Type B pancreatic cell (in vitro differentiated cells): ENCODE measurements around the gene RBM26. TPM values are rescaled to one million over a fixed set of nuclear protein-coding genes. Genes with fewer than 3 reads are reported as not detected.

Experiments used
- DNase-seq: peaks from one replicate; pipeline ENCODE4 v3.0.0; 2021; ENCODE audit warnings: mixed read lengths; ENCODE audit not compliant: unreplicated experiment; ENCODE audit errors: extremely low spot score
- H3K27ac Mint-ChIP-seq: 2 replicates; pipeline ENCODE4 v1.8.0; 2021; ENCODE audit warnings: mild to moderate bottlenecking, mixed read lengths
- H3K27me3 Mint-ChIP-seq: 2 replicates; pipeline ENCODE4 v1.8.0; 2021; ENCODE audit warnings: mixed read lengths
- H3K36me3 Mint-ChIP-seq: 2 replicates; pipeline ENCODE4 v1.8.0; 2021; ENCODE audit warnings: mixed read lengths
- H3K4me1 Mint-ChIP-seq: one replicate; pipeline ENCODE4 v1.8.0; 2021; ENCODE audit warnings: mixed read lengths; ENCODE audit not compliant: unreplicated experiment
- H3K4me3 Mint-ChIP-seq: 2 replicates; pipeline ENCODE4 v1.8.0; 2021; ENCODE audit warnings: mild to moderate bottlenecking, mixed read lengths
- H3K9me3 Mint-ChIP-seq: 2 replicates; pipeline ENCODE4 v1.8.0; 2021; ENCODE audit warnings: mixed read lengths
- total RNA-seq: library from RNA; stranded (reverse); gene quantifications from 2 replicates; pipeline ENCODE4 v1.2.1, GENCODE V29; 2021; ENCODE audit warnings: low replicate concordance
- TF ChIP-seq, protein P1 (sequence below): fragments of 200-600 bp; sonication (generic); conservative IDR thresholded peaks from 2 replicates; pipeline ENCODE4 v1.5.0; 2021; ENCODE audit warnings: antibody characterized with exemption, mild to moderate bottlenecking

RBM26 gene
- total RNA-seq, 1 donor from 2014 or later, result 66.9 TPM

- TF ChIP-seq, protein P1, sequence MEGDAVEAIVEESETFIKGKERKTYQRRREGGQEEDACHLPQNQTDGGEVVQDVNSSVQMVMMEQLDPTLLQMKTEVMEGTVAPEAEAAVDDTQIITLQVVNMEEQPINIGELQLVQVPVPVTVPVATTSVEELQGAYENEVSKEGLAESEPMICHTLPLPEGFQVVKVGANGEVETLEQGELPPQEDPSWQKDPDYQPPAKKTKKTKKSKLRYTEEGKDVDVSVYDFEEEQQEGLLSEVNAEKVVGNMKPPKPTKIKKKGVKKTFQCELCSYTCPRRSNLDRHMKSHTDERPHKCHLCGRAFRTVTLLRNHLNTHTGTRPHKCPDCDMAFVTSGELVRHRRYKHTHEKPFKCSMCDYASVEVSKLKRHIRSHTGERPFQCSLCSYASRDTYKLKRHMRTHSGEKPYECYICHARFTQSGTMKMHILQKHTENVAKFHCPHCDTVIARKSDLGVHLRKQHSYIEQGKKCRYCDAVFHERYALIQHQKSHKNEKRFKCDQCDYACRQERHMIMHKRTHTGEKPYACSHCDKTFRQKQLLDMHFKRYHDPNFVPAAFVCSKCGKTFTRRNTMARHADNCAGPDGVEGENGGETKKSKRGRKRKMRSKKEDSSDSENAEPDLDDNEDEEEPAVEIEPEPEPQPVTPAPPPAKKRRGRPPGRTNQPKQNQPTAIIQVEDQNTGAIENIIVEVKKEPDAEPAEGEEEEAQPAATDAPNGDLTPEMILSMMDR, result no peak
- peaks cover 3% of the 10 kb centered on the region for H3K36me3 Mint-ChIP-seq
- no peaks in the 10 kb centered on the region for H3K4me1 Mint-ChIP-seq
- H3K9me3 Mint-ChIP-seq, result no peaks in the 10 kb centered on the region
- H3K27me3 Mint-ChIP-seq, result peaks cover 3% of the 10 kb centered on the region
- H3K4me3 Mint-ChIP-seq, result no peak overlapping the region
- no peak for DNase-seq
- no peak overlapping the region for H3K27ac Mint-ChIP-seq
Measured at GRCh38 chr13:79311386-79311785, 94.7 kb downstream of the RBM26 start.

DNA sequence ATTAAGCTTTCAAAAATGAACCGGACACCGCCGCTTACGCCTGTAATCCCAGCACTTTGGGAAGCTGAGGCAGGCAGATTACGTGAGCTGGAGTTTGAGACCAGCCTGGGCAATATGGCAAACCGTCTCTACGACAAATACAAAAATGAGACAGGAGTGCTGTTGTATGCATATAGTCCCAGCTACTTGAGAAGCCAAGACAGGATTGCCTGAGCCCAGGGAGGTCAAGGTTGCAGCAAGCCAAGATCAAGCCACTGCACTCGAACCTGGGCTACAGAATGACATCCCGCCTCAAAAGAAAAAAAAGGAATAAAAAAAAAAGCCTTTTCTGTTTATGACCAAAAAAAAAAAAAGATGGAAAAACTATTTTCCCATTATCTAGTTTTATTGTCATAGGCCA is 96.4 kb downstream of the RBM26 start:
- Mint-ChIP-seq H3K36me3 (peaks cover 3% of the 10 kb centered on the region), H3K27me3 (peaks cover 3% of the 10 kb centered on the region), H3K4me1 (no peaks in the 10 kb centered on the region), H3K4me3 (no peak overlapping the region), H3K27ac (no peak overlapping the region), H3K9me3 (no peaks in the 10 kb centered on the region)
- DNase-seq, result no peak
- TF ChIP-seq, protein P1, result no peak

DNA sequence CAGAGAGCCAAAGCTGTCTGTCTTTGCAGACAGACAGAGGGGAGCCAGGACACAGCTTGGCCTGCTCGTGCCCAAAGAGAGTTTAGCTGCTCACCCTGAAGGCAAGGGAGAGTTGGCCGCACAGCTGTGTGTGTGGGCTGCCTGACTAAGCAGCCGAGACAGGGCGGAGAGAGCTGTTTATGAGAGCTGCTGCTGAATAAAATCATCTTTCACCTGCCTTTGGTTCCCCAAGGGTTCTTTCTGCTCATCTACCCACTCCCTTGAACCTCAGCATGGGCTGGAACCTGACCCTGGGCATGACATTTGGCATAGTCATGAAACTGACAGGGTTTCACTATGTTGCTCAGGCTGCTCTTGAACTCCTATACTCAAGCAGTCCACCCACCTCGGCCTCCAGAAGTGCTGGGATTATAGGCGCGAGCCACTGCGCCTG is 98.2 kb downstream of the RBM26 start:
- peaks cover 3% of the 10 kb centered on the region for H3K27me3 Mint-ChIP-seq
- no peaks in the 10 kb centered on the region for H3K9me3 Mint-ChIP-seq
- no peak for DNase-seq
- TF ChIP-seq, protein P1, result no peak
- no peak overlapping the region for H3K4me3 Mint-ChIP-seq
- no peaks in the 10 kb centered on the region for H3K36me3 Mint-ChIP-seq
- no peaks in the 10 kb centered on the region for H3K4me1 Mint-ChIP-seq
- H3K27ac Mint-ChIP-seq, result no peak overlapping the region

DNA sequence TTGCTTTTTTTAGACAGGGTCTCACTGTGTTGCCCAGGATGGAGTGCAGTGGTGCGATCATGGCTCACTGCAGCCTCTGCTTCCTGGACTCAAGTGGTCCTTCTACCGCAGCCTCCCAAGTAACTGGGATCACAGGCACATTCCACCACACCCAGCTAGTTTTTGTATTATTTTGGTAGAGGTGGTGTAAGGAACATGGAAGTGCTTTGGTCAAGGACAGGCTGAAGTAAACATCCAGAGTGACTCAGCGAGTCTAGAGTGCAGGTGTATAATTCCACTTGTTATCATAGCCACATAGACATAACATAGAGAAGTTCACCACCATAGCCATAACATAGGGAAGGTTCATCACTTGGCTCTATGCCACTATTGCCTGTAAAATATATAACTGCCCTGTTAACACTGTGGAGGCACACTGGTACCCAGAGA is 98.6 kb downstream of the RBM26 start:
- TF ChIP-seq, protein P1, result no peak
- H3K36me3 Mint-ChIP-seq, result no peaks in the 10 kb centered on the region
- DNase-seq, result no peak
- H3K4me3 Mint-ChIP-seq, result no peak overlapping the region
- H3K4me1 Mint-ChIP-seq, result no peaks in the 10 kb centered on the region
- H3K27me3 Mint-ChIP-seq, result peaks cover 3% of the 10 kb centered on the region
- no peak overlapping the region for H3K27ac Mint-ChIP-seq
- no peaks in the 10 kb centered on the region for H3K9me3 Mint-ChIP-seq

DNA sequence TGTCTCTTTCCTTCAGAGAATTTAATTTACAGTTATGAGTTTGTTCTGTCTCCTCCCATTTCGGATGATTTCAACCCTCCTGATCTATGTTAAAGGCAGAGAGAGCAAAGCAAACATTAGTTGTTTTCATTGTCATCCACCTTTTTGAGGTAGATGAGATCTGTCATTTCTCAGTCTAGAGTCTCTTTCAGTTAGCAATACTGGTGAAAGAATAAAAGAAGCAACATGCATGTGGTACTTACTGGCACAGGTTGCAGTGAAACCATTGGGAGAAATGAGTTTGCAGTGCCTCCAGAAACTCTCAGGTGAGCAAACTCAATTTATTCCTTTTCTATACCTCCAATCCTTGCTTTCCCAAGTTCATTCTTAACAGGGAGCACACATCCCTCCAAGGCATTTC is 99.4 kb downstream of the RBM26 start:
- DNase-seq, result no peak
- Mint-ChIP-seq H3K4me3 (no peak overlapping the region), H3K36me3 (no peaks in the 10 kb centered on the region), H3K4me1 (no peaks in the 10 kb centered on the region), H3K9me3 (no peaks in the 10 kb centered on the region), H3K27ac (no peak overlapping the region), H3K27me3 (peaks cover 3% of the 10 kb centered on the region)
- TF ChIP-seq, protein P1, result no peak

DNA sequence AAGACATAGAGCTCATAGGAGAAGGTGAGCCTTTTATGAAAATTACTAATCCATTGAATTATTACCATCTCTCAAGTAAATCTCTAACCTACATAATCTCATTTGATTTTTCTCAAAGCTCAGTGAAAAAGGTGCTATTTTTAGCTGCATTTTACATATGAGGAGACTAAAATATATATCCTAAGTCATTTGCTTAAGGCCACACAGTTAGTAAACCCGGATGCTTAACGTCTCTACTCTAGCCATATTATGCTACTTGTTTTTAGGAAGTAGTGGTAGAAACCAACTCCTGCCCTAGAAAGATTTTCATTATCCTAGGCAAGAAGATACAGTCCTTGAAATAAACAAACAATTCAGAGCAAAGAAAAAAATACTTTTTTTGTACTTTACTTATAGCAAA is 108.9 kb downstream of the RBM26 start:
- no peak for DNase-seq

More for the DNA sequence above, 108.9 kb downstream of the RBM26 start:
- H3K4me3 Mint-ChIP-seq, result no peak overlapping the region
- H3K27me3 Mint-ChIP-seq, result peaks cover 4% of the 10 kb centered on the region
- H3K9me3 Mint-ChIP-seq, result no peaks in the 10 kb centered on the region
- no peaks in the 10 kb centered on the region for H3K36me3 Mint-ChIP-seq
- no peak overlapping the region for H3K27ac Mint-ChIP-seq
- no peaks in the 10 kb centered on the region for H3K4me1 Mint-ChIP-seq
- TF ChIP-seq, protein P1, result no peak
